ENCODE results near the gene ERBB4.

ERBB4 gene

DNA sequence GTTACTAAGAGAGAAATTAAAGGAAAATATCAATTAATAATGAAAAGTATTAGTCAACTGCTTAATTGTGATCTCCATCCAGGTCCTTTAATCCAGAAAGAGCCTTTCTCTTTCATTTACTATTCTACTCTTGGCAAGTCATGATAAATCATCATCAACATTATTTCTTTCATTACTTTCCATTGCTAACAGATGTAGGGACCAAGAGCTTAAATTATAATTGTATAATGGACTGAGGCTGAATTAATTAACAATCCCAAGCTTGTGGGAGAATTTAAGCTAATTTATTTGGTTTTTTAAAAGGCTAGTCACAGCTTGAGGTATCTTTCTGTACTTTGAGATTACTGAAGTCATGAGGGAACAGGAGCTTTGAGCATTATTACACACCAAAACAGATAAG lies 223.9 kb downstream of the ERBB4 start:
- H3K4me3 ChIP-seq (ENCODE audit: low read length) = no peak overlapping the region
- TF ChIP-seq, protein P1, sequence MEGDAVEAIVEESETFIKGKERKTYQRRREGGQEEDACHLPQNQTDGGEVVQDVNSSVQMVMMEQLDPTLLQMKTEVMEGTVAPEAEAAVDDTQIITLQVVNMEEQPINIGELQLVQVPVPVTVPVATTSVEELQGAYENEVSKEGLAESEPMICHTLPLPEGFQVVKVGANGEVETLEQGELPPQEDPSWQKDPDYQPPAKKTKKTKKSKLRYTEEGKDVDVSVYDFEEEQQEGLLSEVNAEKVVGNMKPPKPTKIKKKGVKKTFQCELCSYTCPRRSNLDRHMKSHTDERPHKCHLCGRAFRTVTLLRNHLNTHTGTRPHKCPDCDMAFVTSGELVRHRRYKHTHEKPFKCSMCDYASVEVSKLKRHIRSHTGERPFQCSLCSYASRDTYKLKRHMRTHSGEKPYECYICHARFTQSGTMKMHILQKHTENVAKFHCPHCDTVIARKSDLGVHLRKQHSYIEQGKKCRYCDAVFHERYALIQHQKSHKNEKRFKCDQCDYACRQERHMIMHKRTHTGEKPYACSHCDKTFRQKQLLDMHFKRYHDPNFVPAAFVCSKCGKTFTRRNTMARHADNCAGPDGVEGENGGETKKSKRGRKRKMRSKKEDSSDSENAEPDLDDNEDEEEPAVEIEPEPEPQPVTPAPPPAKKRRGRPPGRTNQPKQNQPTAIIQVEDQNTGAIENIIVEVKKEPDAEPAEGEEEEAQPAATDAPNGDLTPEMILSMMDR (IDR thresholded peaks at IDR 0.05; ENCODE audit: insufficient read depth, low read depth, low read length, missing control alignments) = no peak
- no peak for DNase-seq (ENCODE audit: low read depth)

DNA sequence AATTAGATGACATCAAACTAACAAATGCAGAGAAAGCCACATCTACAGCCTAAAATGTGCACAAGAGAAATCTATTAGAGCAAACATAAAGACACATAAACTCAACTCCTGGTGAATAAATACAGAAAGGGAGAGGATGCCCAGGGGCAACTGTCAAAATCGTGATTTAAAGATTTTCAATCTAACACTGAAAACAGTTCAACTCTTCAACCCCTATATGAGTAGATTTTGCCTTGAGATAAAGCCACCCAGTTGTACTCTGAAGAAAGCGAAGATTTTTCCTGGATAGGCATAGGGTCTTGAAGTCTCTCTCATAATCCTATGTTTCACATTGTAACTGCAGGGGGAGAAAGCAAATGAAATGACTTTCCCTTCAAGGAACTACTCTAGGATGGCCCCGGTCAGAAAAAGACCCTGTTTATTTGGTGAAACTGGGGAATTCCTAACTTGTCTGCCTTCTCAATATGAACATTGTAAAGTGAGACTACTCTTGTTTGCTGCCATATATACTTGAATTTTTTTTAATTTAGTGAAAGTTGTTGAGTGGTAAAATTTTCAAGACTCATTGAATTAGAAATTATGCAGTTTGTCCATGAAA lies 226.7 kb downstream of the ERBB4 start:
- DNase-seq (ENCODE audit: low read depth) = no peak
- TF ChIP-seq, protein P1 (IDR thresholded peaks at IDR 0.05; ENCODE audit: insufficient read depth, low read depth, low read length, missing control alignments) = no peak
- no peak overlapping the region for H3K4me3 ChIP-seq (ENCODE audit: low read length)

DNA sequence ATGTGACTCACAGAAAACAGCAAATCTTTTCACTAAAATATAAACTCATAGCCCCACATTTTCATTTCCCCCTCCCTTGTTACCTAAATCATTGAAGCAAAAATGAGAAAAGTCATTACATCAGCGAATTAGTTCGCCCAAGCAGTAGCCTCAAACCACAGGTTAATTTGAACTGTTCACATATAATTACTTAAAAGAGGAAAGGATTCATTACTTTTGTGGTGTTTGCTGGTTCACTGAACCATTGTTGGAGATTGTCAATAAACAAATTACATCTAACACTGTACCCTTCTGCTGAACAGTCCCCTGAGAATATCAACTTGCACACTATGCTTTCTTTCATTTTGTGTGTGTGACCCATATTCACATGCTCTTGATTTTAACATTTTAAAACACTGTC lies 238.7 kb downstream of the ERBB4 start:
- DNase-seq (ENCODE audit: low read depth) = no peak
- H3K4me3 ChIP-seq (ENCODE audit: low read length) = no peak overlapping the region
- TF ChIP-seq, protein P1 (IDR thresholded peaks at IDR 0.05; ENCODE audit: insufficient read depth, low read depth, low read length, missing control alignments) = no peak

DNA sequence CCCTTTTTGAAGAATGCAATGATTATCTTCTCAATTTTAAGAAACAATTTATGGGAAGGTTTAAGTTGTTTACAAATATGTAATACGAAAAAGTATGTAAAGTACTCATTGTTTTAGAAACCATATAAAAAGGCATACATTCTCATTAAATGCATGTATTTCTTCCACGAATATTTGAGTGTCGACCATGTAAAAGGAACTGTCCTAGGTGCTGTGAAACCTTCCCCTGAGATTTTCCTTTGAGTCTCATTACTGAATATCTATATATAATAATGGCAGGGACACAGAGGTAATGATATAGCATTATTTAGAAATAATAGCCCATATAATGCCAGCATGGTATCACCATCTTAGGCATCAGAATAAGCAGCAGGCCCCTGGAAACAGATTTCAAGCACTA lies 239.3 kb downstream of the ERBB4 start:
- TF ChIP-seq, protein P1 (IDR thresholded peaks at IDR 0.05; ENCODE audit: insufficient read depth, low read depth, low read length, missing control alignments) = no peak
- no peak for DNase-seq (ENCODE audit: low read depth)
- H3K4me3 ChIP-seq (ENCODE audit: low read length) = no peak overlapping the region

DNA sequence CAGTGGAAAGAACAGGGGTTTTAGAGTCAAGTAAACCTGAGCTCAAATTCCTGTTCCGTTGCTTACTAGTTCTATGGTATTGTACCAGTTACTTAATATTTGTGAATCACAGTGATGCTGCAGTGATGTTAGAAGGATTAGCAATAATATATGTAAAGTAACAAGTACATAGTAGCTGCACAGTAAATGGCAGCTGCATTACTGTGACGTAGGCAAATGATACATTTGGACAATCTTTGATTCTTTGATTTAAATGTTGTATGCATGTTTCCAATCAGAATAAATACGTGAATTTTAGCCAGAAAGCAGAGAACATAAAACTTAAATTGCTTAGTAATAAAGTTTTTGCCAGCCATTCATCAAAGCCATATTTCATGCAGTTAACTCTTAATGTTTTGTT lies 243.0 kb downstream of the ERBB4 start:
- TF ChIP-seq, protein P1 (IDR thresholded peaks at IDR 0.05; ENCODE audit: insufficient read depth, low read depth, low read length, missing control alignments) = no peak
- DNase-seq (ENCODE audit: low read depth) = no peak
- H3K4me3 ChIP-seq (ENCODE audit: low read length) = no peak overlapping the region

DNA sequence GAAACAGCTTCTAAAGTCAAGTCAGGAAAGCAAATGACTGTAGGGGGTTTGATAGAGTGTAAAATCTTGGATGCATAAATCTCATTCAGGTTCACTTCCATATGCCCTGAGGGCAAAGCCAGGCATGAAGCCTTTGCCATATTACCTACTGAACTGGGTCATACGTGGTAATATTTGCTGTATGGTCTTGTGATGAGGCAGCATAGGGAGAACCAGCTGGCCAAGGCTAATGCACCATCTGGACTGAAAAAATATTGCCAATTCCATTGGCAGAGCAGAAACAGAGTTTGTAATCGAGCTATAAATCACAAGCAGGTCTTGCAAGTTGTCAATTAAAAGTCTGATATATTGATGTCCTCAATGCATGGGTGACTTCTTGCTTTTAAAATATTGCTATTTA lies 243.8 kb downstream of the ERBB4 start:
- no peak overlapping the region for H3K4me3 ChIP-seq (ENCODE audit: low read length)
- TF ChIP-seq, protein P1 (IDR thresholded peaks at IDR 0.05; ENCODE audit: insufficient read depth, low read depth, low read length, missing control alignments) = no peak
- DNase-seq (ENCODE audit: low read depth) = no peak

DNA sequence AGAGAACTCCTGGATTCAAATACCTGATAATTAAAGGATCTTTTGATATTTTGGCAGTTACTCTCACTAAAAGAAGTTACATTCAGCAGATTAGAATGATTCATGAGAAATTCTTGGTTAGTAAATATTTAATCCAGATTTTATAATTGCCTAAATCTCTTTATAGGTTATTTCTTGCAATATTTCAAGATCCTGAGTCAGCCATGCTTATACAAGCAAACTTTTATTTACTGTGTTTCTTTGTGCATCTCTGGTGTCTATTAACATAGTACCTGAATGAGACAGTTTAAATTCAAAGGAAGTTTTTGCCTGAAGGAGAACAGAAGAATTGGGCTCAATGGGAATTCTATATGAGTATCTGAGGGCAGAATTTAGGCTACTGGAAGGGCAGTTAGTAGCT lies 249.3 kb downstream of the ERBB4 start:
- no peak overlapping the region for H3K4me3 ChIP-seq (ENCODE audit: low read length)
- DNase-seq (ENCODE audit: low read depth) = no peak
- TF ChIP-seq, protein P1 (IDR thresholded peaks at IDR 0.05; ENCODE audit: insufficient read depth, low read depth, low read length, missing control alignments) = no peak

Measured in epithelial cell of esophagus (primary cell).